SU-DHL-6 (cell line): ENCODE measurements around the gene SUN2.

Experiments used
- H2AFZ ChIP-seq: fragments of 200-600 bp; sonication (generic); 2 replicates; pipeline ENCODE4 v1.6.1; 2014; ENCODE audit warnings: low read depth, mild to moderate bottlenecking, moderate library complexity, mixed read lengths, antibody characterized with exemption, low read length; ENCODE audit not compliant: severe bottlenecking
- H3F3A ChIP-seq: fragments of 200-600 bp; shearing (Covaris generic); 2 replicates; pipeline ENCODE4 v1.6.0; 2016; ENCODE audit warnings: antibody characterized with exemption, mild to moderate bottlenecking; ENCODE audit not compliant: insufficient read depth
- H3K27ac ChIP-seq: fragments of 200-600 bp; sonication (generic); 2 replicates; pipeline ENCODE4 v1.5.1; 2016; ENCODE audit warnings: low read depth, mild to moderate bottlenecking, low read length, moderate library complexity, mixed read lengths
- H3K27me3 ChIP-seq: fragments of 200-600 bp; sonication (generic), shearing (Covaris generic); 2 replicates; pipeline ENCODE4 v1.6.0; 2014; ENCODE audit warnings: mild to moderate bottlenecking, low read length
- H3K36me3 ChIP-seq: fragments of 200-600 bp; sonication (generic); 2 replicates; pipeline ENCODE4 v1.6.1; 2014; ENCODE audit warnings: mild to moderate bottlenecking, low read length, mixed read lengths
- H3K4me2 ChIP-seq: fragments of 300-600, 200-600 bp; shearing (Covaris generic), sonication (generic); 2 replicates; pipeline ENCODE4 v1.6.0; 2014; ENCODE audit warnings: low read length, low read depth, mild to moderate bottlenecking; ENCODE audit not compliant: poor library complexity, severe bottlenecking
- H3K4me3 ChIP-seq: fragments of 200-600 bp; sonication (generic); 2 replicates; pipeline ENCODE4 v1.5.1; 2014; ENCODE audit warnings: antibody characterized with exemption, low read length, mild to moderate bottlenecking, mixed read lengths; ENCODE audit not compliant: insufficient read depth, poor library complexity, severe bottlenecking
- H3K79me2 ChIP-seq: fragments of 200-600 bp; sonication (generic); 2 replicates; pipeline ENCODE4 v1.6.1; 2014; ENCODE audit warnings: mild to moderate bottlenecking, low read length, moderate library complexity; ENCODE audit not compliant: insufficient read depth
- H3K9ac ChIP-seq: fragments of 200-600 bp; sonication (generic); 2 replicates; pipeline ENCODE4 v1.7.0; 2014; ENCODE audit warnings: mild to moderate bottlenecking, low read length
- H3K9me2 ChIP-seq: fragments of 200-600 bp; sonication (generic); replicated peaks from 2 replicates; pipeline ENCODE4 v1.6.1; 2014; ENCODE audit warnings: low read length; ENCODE audit not compliant: insufficient read depth
- H3K9me3 ChIP-seq: fragments of 200-600 bp; sonication (generic); 2 replicates; pipeline ENCODE4 v1.6.1; 2014; ENCODE audit warnings: low read length, mixed read lengths; ENCODE audit not compliant: insufficient read depth
- H4K20me1 ChIP-seq: fragments of 200-600 bp; sonication (generic); 2 replicates; pipeline ENCODE4 v1.6.1; 2014; ENCODE audit warnings: low read depth, mild to moderate bottlenecking, antibody characterized with exemption, low read length, moderate library complexity, mixed read lengths
- CTCF ChIP-seq: fragments of 200-600 bp; sonication (generic); IDR thresholded peaks from one replicate; pipeline ENCODE4 v1.5.1; 2017; ENCODE audit warnings: antibody characterized with exemption, mild to moderate bottlenecking, low read length, moderate library complexity; ENCODE audit not compliant: insufficient read depth, poor library complexity, severe bottlenecking
- EZH2phosphoT487 ChIP-seq: fragments of 200-600 bp; sonication (generic), shearing (Covaris generic); conservative IDR thresholded peaks from 2 replicates; pipeline ENCODE4 v1.6.1; 2018; ENCODE audit warnings: mild to moderate bottlenecking, antibody characterized with exemption, low read length, moderate library complexity, mixed read lengths

The SUN2 gene

GRCh38 chr22:38784035-38784434 lies 28.2 kb upstream of the SUN2 start:
- no peaks in the 10 kb centered on the region for H3F3A ChIP-seq

GRCh38 chr22:38783095-38783615 lies 27.4 kb upstream of the SUN2 start:
- H3K9me2 ChIP-seq: no peaks in the 10 kb centered on the region
- H3F3A ChIP-seq: no peaks in the 10 kb centered on the region
- H3K9ac ChIP-seq: no peak overlapping the region
- no peaks in the 10 kb centered on the region for H3K36me3 ChIP-seq
- TF ChIP-seq EZH2phosphoT487 (no peak), CTCF (no peak)
- no peak overlapping the region for H3K27ac ChIP-seq
- H3K9me3 ChIP-seq: no peaks in the 10 kb centered on the region
- no peak overlapping the region for H3K4me3 ChIP-seq
- H3K27me3 ChIP-seq: no peaks in the 10 kb centered on the region
- no peaks in the 10 kb centered on the region for H4K20me1 ChIP-seq
- no peak overlapping the region for H2AFZ ChIP-seq
- no peaks in the 10 kb centered on the region for H3K79me2 ChIP-seq
- no peak overlapping the region for H3K4me2 ChIP-seq

More at GRCh38 chr22:38784035-38784434, 28.2 kb upstream of the SUN2 start:
- H4K20me1 ChIP-seq: no peaks in the 10 kb centered on the region
- H3K79me2 ChIP-seq: no peaks in the 10 kb centered on the region
- no peaks in the 10 kb centered on the region for H3K36me3 ChIP-seq
- H3K27ac ChIP-seq: no peak overlapping the region
- no peaks in the 10 kb centered on the region for H3K9me3 ChIP-seq
- H3K27me3 ChIP-seq: no peaks in the 10 kb centered on the region
- no peak overlapping the region for H3K9ac ChIP-seq
- TF ChIP-seq EZH2phosphoT487 (no peak), CTCF (no peak)
- H3K4me3 ChIP-seq: no peak overlapping the region
- no peak overlapping the region for H2AFZ ChIP-seq
- H3K9me2 ChIP-seq: no peaks in the 10 kb centered on the region
- H3K4me2 ChIP-seq: no peak overlapping the region

- TF ChIP-seq CTCF (no peak), EZH2phosphoT487 (no peak)
- Histone ChIP-seq H2AFZ (no peak overlapping the region), H3K9ac (no peak overlapping the region), H4K20me1 (no peaks in the 10 kb centered on the region), H3K4me2 (no peak overlapping the region), H3K9me3 (no peaks in the 10 kb centered on the region), H3K4me3 (no peak overlapping the region), H3K36me3 (no peaks in the 10 kb centered on the region), H3K9me2 (no peaks in the 10 kb centered on the region), H3F3A (no peaks in the 10 kb centered on the region), H3K27me3 (no peaks in the 10 kb centered on the region), H3K79me2 (no peaks in the 10 kb centered on the region), H3K27ac (no peak overlapping the region)
Observed at GRCh38 chr22:38782402-38783094, 26.8 kb upstream of the SUN2 start.
